Measurements from ENCODE around the gene SORL1-AS1.

SORL1-AS1 gene

DNA sequence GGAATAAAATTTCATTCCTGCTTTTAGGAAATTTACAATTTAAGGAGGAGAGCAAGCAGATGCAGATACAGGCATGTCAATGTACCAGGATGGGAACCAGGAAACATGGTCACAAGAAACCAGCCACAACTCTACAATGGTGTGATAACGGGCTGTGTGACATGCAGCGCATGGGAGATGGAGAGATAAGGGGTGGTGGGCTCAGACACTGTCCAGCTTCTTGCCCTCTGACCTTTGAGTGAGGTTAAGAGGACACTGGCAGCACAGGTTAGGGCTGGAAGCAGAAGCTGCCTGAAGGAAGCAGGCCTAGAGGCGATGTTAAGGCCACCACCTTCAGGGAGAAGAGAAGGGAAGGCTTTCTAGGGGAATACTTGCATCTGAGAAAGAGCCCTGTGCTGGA is 2.3 kb upstream of the SORL1-AS1 start:
- H3K4me1 Mint-ChIP-seq, result peaks cover 82 to 85% of the 10 kb centered on the region in 2 experiments
- H3K9ac ChIP-seq (ENCODE audit: extremely low read depth, insufficient read length, low read length), result no peak overlapping the region
- H3K27ac ChIP-seq (ENCODE audit: insufficient read length, low read depth, low read length), result no peak overlapping the region
- no peak overlapping the region for H2BK20ac ChIP-seq (ENCODE audit: low read depth, low read length, poor library complexity, severe bottlenecking)
- H3K79me2 ChIP-seq (ENCODE audit: insufficient read depth, low read length), result peaks cover 28% of the 10 kb centered on the region; the same call in 1 of the 2 replicates
- no peaks in the 10 kb centered on the region for H3K27me3 ChIP-seq (ENCODE audit: insufficient read depth, low read length)
- no peaks in the 10 kb centered on the region for H3K9me3 ChIP-seq (ENCODE audit: control insufficient read depth, low read depth, low read length)
- H3K4me1 ChIP-seq (ENCODE audit: insufficient read depth, low read length), result peaks cover 15% of the 10 kb centered on the region; the same call in 1 of the 2 replicates
- peaks cover 12% of the 10 kb centered on the region for H3K23me2 ChIP-seq (ENCODE audit: insufficient read length, low read depth, low read length, poor library complexity, severe bottlenecking)
- H3K9me3 Mint-ChIP-seq, result no peaks in the 10 kb centered on the region
- no peak overlapping the region for H4K5ac ChIP-seq (ENCODE audit: insufficient read length, low read depth, low read length)
- H3K4me3 Mint-ChIP-seq, result no peak overlapping the region
- H2AK5ac ChIP-seq (ENCODE audit: insufficient read length, low read length), result no peak overlapping the region
- H4K20me1 ChIP-seq (ENCODE audit: control insufficient read depth, insufficient read depth, insufficient read length), result no peaks in the 10 kb centered on the region
- no peak overlapping the region for H3K4ac ChIP-seq (ENCODE audit: low read depth, low read length)
- no peak overlapping the region for H3T11ph ChIP-seq (ENCODE audit: low read length)
- H4K8ac ChIP-seq (replicated peaks; ENCODE audit: insufficient read length, low read depth, low read length), result no peak overlapping the region
- no peak overlapping the region for H2AFZ ChIP-seq (ENCODE audit: low read length)
- H3K36me3 Mint-ChIP-seq (ENCODE audit: insufficient read depth in 1 of 3, low read depth in 3 of 3), result peaks cover 4 to 5% (median 5%) of the 10 kb centered on the region in 3 experiments
- no peak overlapping the region for H2BK12ac ChIP-seq (ENCODE audit: insufficient read length, low read depth, low read length)
- no peak overlapping the region for H2BK5ac ChIP-seq (ENCODE audit: insufficient read length, low read length)
- TF ChIP-seq, protein P1, sequence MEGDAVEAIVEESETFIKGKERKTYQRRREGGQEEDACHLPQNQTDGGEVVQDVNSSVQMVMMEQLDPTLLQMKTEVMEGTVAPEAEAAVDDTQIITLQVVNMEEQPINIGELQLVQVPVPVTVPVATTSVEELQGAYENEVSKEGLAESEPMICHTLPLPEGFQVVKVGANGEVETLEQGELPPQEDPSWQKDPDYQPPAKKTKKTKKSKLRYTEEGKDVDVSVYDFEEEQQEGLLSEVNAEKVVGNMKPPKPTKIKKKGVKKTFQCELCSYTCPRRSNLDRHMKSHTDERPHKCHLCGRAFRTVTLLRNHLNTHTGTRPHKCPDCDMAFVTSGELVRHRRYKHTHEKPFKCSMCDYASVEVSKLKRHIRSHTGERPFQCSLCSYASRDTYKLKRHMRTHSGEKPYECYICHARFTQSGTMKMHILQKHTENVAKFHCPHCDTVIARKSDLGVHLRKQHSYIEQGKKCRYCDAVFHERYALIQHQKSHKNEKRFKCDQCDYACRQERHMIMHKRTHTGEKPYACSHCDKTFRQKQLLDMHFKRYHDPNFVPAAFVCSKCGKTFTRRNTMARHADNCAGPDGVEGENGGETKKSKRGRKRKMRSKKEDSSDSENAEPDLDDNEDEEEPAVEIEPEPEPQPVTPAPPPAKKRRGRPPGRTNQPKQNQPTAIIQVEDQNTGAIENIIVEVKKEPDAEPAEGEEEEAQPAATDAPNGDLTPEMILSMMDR (conservative IDR thresholded peaks at IDR 0.05), result no peak
- H4K91ac ChIP-seq (ENCODE audit: insufficient read length, low read depth, low read length), result no peak overlapping the region
- no peak overlapping the region for H3K56ac ChIP-seq (ENCODE audit: insufficient read length, low read depth, low read length)
- DNase-seq, result no peak
- H3K23ac ChIP-seq (ENCODE audit: insufficient read length, low read depth, low read length), result no peak overlapping the region
- no peak overlapping the region for H2BK120ac ChIP-seq (ENCODE audit: low read depth, low read length, poor library complexity, severe bottlenecking)
- peak overlapping the region in 2 of 3 experiments; percentile 4 to 28; a peak in 1 of 7 replicates for H3K27ac Mint-ChIP-seq
- WGBS (ENCODE audit: extremely low coverage, insufficient read length, low lambda C conversion rate), result no CpG with 5 or more reads among the region's 3 CpGs
- no peak overlapping the region for H3K4me2 ChIP-seq (ENCODE audit: insufficient read depth, insufficient read length, low read length)
- H2BK15ac ChIP-seq (ENCODE audit: low read depth, low read length), result no peak overlapping the region
- H3K79me1 ChIP-seq (ENCODE audit: insufficient read depth, low read depth, low read length, poor library complexity, severe bottlenecking), result no peaks in the 10 kb centered on the region
- H3K18ac ChIP-seq (ENCODE audit: insufficient read length, low read depth, low read length), result no peak overlapping the region
- H3K14ac ChIP-seq (ENCODE audit: insufficient read depth, low read length), result no peak overlapping the region
- H3K27me3 Mint-ChIP-seq (ENCODE audit: low read depth), result peaks cover 13% of the 10 kb centered on the region
